ENCODE measurements around the gene SV2B. TPM values are rescaled to one million over a fixed set of nuclear protein-coding genes. Genes with fewer than 3 reads are reported as not detected.

Gene SV2B
- total and polyA plus RNA-seq, 2 donors (not counting 1 experiment from before 2014, with no cell fraction given): under 0.01 TPM; not detected in 1

- H2AFZ ChIP-seq (ENCODE audit: low read length): no peak overlapping the region
- no peak overlapping the region for H3K4me2 ChIP-seq (ENCODE audit: extremely low read depth, insufficient read depth, low read length)
Observed at GRCh38 chr15:91219206-91219605, 119.1 kb downstream of the SV2B start.

DNA sequence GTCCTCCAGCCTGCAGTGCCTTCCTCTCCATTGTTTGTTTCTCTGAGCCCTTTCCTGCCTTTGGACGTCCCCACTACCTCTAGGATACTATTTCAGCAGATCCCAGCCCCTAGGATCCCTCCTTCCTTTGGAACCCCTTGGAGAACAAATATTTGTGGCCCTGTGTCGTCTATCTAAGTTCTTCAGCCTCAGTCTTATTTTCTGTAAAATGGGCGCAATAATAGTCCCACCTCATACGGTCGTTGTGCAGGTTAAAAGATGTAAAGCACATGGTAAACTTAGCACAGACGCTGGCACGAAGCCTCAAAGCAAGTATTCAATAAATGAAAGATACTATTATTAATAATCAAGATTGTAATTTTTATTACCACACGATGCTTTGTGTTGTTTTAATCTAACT lies 122.0 kb downstream of the SV2B start:
- no peak overlapping the region for H3K27ac ChIP-seq (ENCODE audit: insufficient read depth, low read length)
- TF ChIP-seq EZH2 (IDR thresholded peaks at IDR 0.05; ENCODE audit: low read length, missing control alignments) (no peak), CTCF (conservative IDR thresholded peaks at IDR 0.05 in 1 of 2, IDR thresholded peaks at IDR 0.05 in 1 of 2; ENCODE audit: low read depth in 1 of 2, low read length in 2 of 2) (no peak)

More at GRCh38 chr15:91219206-91219605, 119.1 kb downstream of the SV2B start:
- no peaks in the 10 kb centered on the region for H3K4me1 ChIP-seq (ENCODE audit: control insufficient read depth, extremely low read depth, insufficient read depth, low read length)
- no peak overlapping the region for H3K4me3 ChIP-seq (replicated peaks in 1 of 4; ENCODE audit: control extremely low read depth in 1 of 4, insufficient read depth in 1 of 4, low read depth in 3 of 4, low read length in 4 of 4)
- no peak for TF ChIP-seq CTCF (conservative IDR thresholded peaks at IDR 0.05 in 1 of 2, IDR thresholded peaks at IDR 0.05 in 1 of 2; ENCODE audit: low read depth in 1 of 2, low read length in 2 of 2)
- no peak for TF ChIP-seq EZH2 (IDR thresholded peaks at IDR 0.05; ENCODE audit: low read length, missing control alignments)
- H3K9ac ChIP-seq (ENCODE audit: insufficient read depth, low read length): no peak overlapping the region
- no peak for DNase-seq (ENCODE audit: low read depth in 2 of 2)
- H3K9me3 ChIP-seq (ENCODE audit: control insufficient read depth, insufficient read depth, low read depth, low read length): no peaks in the 10 kb centered on the region
- H3K27ac ChIP-seq (ENCODE audit: insufficient read depth, low read length): no peak overlapping the region
- H4K20me1 ChIP-seq (ENCODE audit: control insufficient read depth, extremely low read depth, insufficient read depth, low read length): no peaks in the 10 kb centered on the region
- no peaks in the 10 kb centered on the region for H3K36me3 ChIP-seq (ENCODE audit: control insufficient read depth, insufficient read depth, low read length)
- H3K27me3 ChIP-seq (ENCODE audit: control insufficient read depth, insufficient read depth, low read length): no peaks in the 10 kb centered on the region
- H3K79me2 ChIP-seq (ENCODE audit: control insufficient read depth, insufficient read depth, low read length): no peaks in the 10 kb centered on the region

DNA sequence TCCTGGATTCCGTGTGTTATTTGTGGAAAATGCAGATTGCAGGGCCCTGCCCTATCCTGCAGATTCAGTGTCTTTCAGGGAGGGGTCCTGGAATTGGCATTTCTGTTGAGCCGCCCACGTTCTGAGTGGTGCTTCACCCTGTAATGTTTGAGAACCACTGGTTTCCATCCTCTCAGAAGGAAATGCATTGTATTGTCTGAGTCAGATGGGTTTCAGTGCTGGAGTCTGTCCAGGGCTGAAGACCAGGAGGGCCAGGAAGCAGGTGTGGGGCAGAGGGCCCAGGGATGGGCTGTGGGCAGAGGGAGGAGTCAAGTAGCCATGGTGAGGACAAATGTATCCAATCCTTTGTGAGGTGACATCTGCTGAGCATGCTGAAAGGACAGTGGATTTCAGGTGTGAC lies 123.8 kb downstream of the SV2B start:
- no peak overlapping the region for H3K4me3 ChIP-seq (replicated peaks in 1 of 4; ENCODE audit: control extremely low read depth in 1 of 4, insufficient read depth in 1 of 4, low read depth in 3 of 4, low read length in 4 of 4)
- H2AFZ ChIP-seq (ENCODE audit: low read length): no peak overlapping the region
- no peak overlapping the region for H3K9ac ChIP-seq (ENCODE audit: insufficient read depth, low read length)
- TF ChIP-seq CTCF (conservative IDR thresholded peaks at IDR 0.05 in 1 of 2, IDR thresholded peaks at IDR 0.05 in 1 of 2; ENCODE audit: low read depth in 1 of 2, low read length in 2 of 2) (no peak), EZH2 (IDR thresholded peaks at IDR 0.05; ENCODE audit: low read length, missing control alignments) (no peak)
- H3K27me3 ChIP-seq (ENCODE audit: control insufficient read depth, insufficient read depth, low read length): no peaks in the 10 kb centered on the region
- DNase-seq (ENCODE audit: low read depth in 2 of 2): no peak
- H3K36me3 ChIP-seq (ENCODE audit: control insufficient read depth, insufficient read depth, low read length): no peaks in the 10 kb centered on the region
- H3K79me2 ChIP-seq (ENCODE audit: control insufficient read depth, insufficient read depth, low read length): no peaks in the 10 kb centered on the region
- no peak overlapping the region for H3K4me2 ChIP-seq (ENCODE audit: extremely low read depth, insufficient read depth, low read length)
- no peaks in the 10 kb centered on the region for H3K4me1 ChIP-seq (ENCODE audit: control insufficient read depth, extremely low read depth, insufficient read depth, low read length)
- no peak overlapping the region for H3K27ac ChIP-seq (ENCODE audit: insufficient read depth, low read length)
- no peaks in the 10 kb centered on the region for H4K20me1 ChIP-seq (ENCODE audit: control insufficient read depth, extremely low read depth, insufficient read depth, low read length)
- no peaks in the 10 kb centered on the region for H3K9me3 ChIP-seq (ENCODE audit: control insufficient read depth, insufficient read depth, low read depth, low read length)

More for the DNA sequence above, 122.0 kb downstream of the SV2B start:
- no peaks in the 10 kb centered on the region for H3K9me3 ChIP-seq (ENCODE audit: control insufficient read depth, insufficient read depth, low read depth, low read length)
- H3K4me1 ChIP-seq (ENCODE audit: control insufficient read depth, extremely low read depth, insufficient read depth, low read length): no peaks in the 10 kb centered on the region
- H3K36me3 ChIP-seq (ENCODE audit: control insufficient read depth, insufficient read depth, low read length): no peaks in the 10 kb centered on the region
- H4K20me1 ChIP-seq (ENCODE audit: control insufficient read depth, extremely low read depth, insufficient read depth, low read length): no peaks in the 10 kb centered on the region
- no peak overlapping the region for H3K9ac ChIP-seq (ENCODE audit: insufficient read depth, low read length)
- no peaks in the 10 kb centered on the region for H3K79me2 ChIP-seq (ENCODE audit: control insufficient read depth, insufficient read depth, low read length)
- H3K4me2 ChIP-seq (ENCODE audit: extremely low read depth, insufficient read depth, low read length): no peak overlapping the region
- H3K4me3 ChIP-seq (replicated peaks in 1 of 4; ENCODE audit: control extremely low read depth in 1 of 4, insufficient read depth in 1 of 4, low read depth in 3 of 4, low read length in 4 of 4): no peak overlapping the region
- H3K27me3 ChIP-seq (ENCODE audit: control insufficient read depth, insufficient read depth, low read length): no peaks in the 10 kb centered on the region
- no peak for DNase-seq (ENCODE audit: low read depth in 2 of 2)
- no peak overlapping the region for H2AFZ ChIP-seq (ENCODE audit: low read length)
